ENCODE measurements around the gene CFAP57. TPM values are rescaled to one million over a fixed set of nuclear protein-coding genes. Genes with fewer than 3 reads are reported as not detected.
A peak's percentile ranks its signal among the peaks of the same experiment; 100 is the strongest.

CFAP57 gene
- total and polyA plus RNA-seq, 2 of the 4 experiments (the other 2 are of a cell fraction): 0.29 to 0.36 TPM

GRCh38 chr1:43172527-43172972 lies 420 bp downstream of the CFAP57 start:
- Histone ChIP-seq H2BK20ac (ENCODE audit: low read depth, low read length) (no peak overlapping the region), H2BK5ac (ENCODE audit: low read depth, low read length, poor library complexity, severe bottlenecking) (no peak overlapping the region), H3K9ac (ENCODE audit: low read depth, low read length) (no peak overlapping the region), H4K8ac (ENCODE audit: low read depth in 2 of 2, low read length in 2 of 2) (no peak overlapping the region; a peak in 1 of 4 replicates), H2AK5ac (ENCODE audit: low read depth, low read length) (no peak overlapping the region), H2AFZ (replicated peaks; ENCODE audit: low read length, poor library complexity) (peak overlapping the region; percentile 97), H3K4ac (ENCODE audit: low read depth, low read length) (no peak overlapping the region), H3K79me1 (ENCODE audit: low read depth in 1 of 2, low read length in 2 of 2) (peaks cover 33 to 38% of the 10 kb centered on the region in 2 experiments), H2AK9ac (replicated peaks; ENCODE audit: low read depth, low read length, poor library complexity) (no peak overlapping the region), H4K5ac (ENCODE audit: low read depth, low read length) (no peak overlapping the region), H3K27me3 (ENCODE audit: control insufficient read depth, insufficient read depth, low read length) (peaks cover 15% of the 10 kb centered on the region), H3K56ac (ENCODE audit: extremely low read depth, insufficient read depth, low read length) (no peak overlapping the region), H4K91ac (ENCODE audit: insufficient read depth, low read depth, low read length) (no peak overlapping the region), H3K18ac (ENCODE audit: low read depth, low read length) (no peak overlapping the region), H3K4me2 (ENCODE audit: low read depth, low read length) (peak overlapping the region; percentile 91), H3K9me1 (ENCODE audit: insufficient read depth, low read length) (peaks cover 5% of the 10 kb centered on the region; the same call in 1 of the 2 replicates), H4K20me1 (ENCODE audit: insufficient read depth, low read length) (no peaks in the 10 kb centered on the region; the same call in 1 of the 2 replicates), H3K4me1 (ENCODE audit: control insufficient read depth, insufficient read depth, low read length) (no peaks in the 10 kb centered on the region), H3K23ac (ENCODE audit: low read depth, low read length) (no peak overlapping the region), H3K9me3 (ENCODE audit: control insufficient read depth, insufficient read depth, low read length) (no peaks in the 10 kb centered on the region), H3K4me3 (ENCODE audit: insufficient read depth, low read depth, low read length) (peak overlapping the region; percentile 75), H3K14ac (replicated peaks; ENCODE audit: low read depth, low read length) (no peak overlapping the region), H3K27ac (ENCODE audit: insufficient read depth, low read length) (peak overlapping the region; percentile 28; the same call in 1 of the 2 replicates), H2BK15ac (ENCODE audit: low read depth, low read length) (no peak overlapping the region), H3K36me3 (ENCODE audit: control insufficient read depth, insufficient read depth, low read length) (peaks cover 11% of the 10 kb centered on the region), H2BK120ac (ENCODE audit: low read depth, low read length) (no peak overlapping the region)
- WGBS, 2 experiments (ENCODE audit: extremely low coverage in 2 of 2, insufficient read length in 1 of 2): 0% methylated on average over 1 of the region's 20 CpGs; no CpG with 5 or more reads in 1 of the 2 experiments
- TF ChIP-seq FOS (IDR thresholded peaks at IDR 0.05; ENCODE audit: low read depth, low read length): no peak
- TF ChIP-seq MAZ (IDR thresholded peaks at IDR 0.05; ENCODE audit: borderline replicate concordance, low read depth, low read length): peak; percentile 83; the same call in 1 of the 2 replicates
- dilution Hi-C loops (cut with HindIII; ENCODE audit: low sequenced_read_pairs, unreplicated experiment): no loop called here
- in situ Hi-C loops (cut with MboI; ENCODE audit: low sequenced_read_pairs): no loop called here
- CTCF ChIA-PET: no interaction called here
- DNase-seq (peak; percentile 86), ATAC-seq (ENCODE audit: low read depth) (peak; percentile 99)
- intact Hi-C loops (cut with micrococcal nuclease): loop anchor here (1.0 kb wide), 1 partner anchor 34 kb away; no protein-coding TSS in a partner anchor
- no TSS peak for BruUV-seq (replicated peaks)
- POLR2A ChIA-PET (ENCODE audit: unreplicated experiment): no interaction called here

Measured in IMR-90 (cell line).